ENCODE measurements around the gene LHFPL2.

LHFPL2 gene

DNA sequence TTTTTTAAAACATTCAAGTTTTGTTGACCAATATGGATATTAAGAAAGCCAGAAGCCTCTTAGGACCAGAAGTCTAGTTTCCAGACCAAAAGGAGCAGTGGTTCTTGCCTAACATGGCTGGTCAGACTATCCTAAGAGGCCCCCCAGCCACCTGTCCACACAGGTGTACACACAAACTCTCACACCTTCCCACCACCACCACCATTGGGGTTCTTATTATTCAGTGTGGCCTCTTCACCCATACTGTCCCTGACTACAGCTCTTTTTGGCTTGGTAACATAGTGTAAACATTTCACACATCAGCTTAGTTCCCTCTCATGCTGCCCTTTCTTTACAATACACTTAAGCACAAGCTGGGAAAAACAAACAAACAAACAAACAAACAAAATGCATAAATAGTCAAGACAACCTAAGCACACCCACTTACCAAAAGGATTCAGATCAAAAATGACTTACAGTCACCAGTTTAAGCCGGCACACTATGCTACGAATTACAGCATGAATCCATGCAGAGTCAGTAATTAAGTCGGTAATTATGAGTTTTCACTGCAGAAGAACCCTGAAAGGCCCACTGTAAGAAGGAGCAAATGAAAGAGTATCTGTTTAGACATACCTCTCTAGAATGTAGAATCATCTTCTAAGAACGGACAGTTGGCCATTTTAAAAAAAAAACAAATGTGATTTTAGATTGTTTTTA, 9.5 kb downstream of the LHFPL2 start:
- H3K27ac ChIP-seq, result no peak overlapping the region
- H3K36me3 ChIP-seq, result no peaks in the 10 kb centered on the region
- no peaks in the 10 kb centered on the region for H3K9me3 ChIP-seq
- no peaks in the 10 kb centered on the region for H3K4me1 ChIP-seq (ENCODE audit: control insufficient read depth in 1 of 2, insufficient read depth in 1 of 2, low read depth in 1 of 2, low read length in 1 of 2)
- peaks cover 4% of the 10 kb centered on the region for H3K27me3 ChIP-seq
- no peak overlapping the region for H3K4me3 ChIP-seq (ENCODE audit: low read depth in 1 of 2, low read length in 1 of 2)
- TF ChIP-seq, protein P1, sequence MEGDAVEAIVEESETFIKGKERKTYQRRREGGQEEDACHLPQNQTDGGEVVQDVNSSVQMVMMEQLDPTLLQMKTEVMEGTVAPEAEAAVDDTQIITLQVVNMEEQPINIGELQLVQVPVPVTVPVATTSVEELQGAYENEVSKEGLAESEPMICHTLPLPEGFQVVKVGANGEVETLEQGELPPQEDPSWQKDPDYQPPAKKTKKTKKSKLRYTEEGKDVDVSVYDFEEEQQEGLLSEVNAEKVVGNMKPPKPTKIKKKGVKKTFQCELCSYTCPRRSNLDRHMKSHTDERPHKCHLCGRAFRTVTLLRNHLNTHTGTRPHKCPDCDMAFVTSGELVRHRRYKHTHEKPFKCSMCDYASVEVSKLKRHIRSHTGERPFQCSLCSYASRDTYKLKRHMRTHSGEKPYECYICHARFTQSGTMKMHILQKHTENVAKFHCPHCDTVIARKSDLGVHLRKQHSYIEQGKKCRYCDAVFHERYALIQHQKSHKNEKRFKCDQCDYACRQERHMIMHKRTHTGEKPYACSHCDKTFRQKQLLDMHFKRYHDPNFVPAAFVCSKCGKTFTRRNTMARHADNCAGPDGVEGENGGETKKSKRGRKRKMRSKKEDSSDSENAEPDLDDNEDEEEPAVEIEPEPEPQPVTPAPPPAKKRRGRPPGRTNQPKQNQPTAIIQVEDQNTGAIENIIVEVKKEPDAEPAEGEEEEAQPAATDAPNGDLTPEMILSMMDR (IDR thresholded peaks at IDR 0.05), result no peak

DNA sequence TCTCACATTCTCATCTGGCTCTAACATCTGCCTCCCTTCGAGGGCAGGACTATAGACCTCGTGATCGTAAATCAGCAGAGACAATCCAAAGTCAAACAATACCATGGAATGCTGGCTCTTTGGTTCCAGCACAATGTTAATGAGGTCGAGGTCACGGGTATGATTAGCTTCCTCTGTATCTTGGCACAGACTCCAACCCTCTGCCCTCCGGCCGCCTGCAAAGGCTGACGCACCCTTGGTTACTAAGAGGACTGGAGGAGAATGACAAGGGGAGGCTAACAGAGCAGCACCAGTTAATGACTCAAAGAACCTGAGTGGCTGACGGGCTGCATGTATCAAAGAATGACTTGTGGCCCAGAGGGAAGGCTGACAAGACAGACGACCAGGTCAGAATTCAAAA, 10.1 kb downstream of the LHFPL2 start:
- H3K36me3 ChIP-seq, result no peaks in the 10 kb centered on the region
- no peaks in the 10 kb centered on the region for H3K27me3 ChIP-seq
- TF ChIP-seq, protein P1 (IDR thresholded peaks at IDR 0.05), result no peak
- H3K9me3 ChIP-seq, result no peaks in the 10 kb centered on the region
- no peak overlapping the region for H3K27ac ChIP-seq
- no peak overlapping the region for H3K4me3 ChIP-seq (ENCODE audit: low read depth in 1 of 2, low read length in 1 of 2)
- H3K4me1 ChIP-seq (ENCODE audit: control insufficient read depth in 1 of 2, insufficient read depth in 1 of 2, low read depth in 1 of 2, low read length in 1 of 2), result no peaks in the 10 kb centered on the region

DNA sequence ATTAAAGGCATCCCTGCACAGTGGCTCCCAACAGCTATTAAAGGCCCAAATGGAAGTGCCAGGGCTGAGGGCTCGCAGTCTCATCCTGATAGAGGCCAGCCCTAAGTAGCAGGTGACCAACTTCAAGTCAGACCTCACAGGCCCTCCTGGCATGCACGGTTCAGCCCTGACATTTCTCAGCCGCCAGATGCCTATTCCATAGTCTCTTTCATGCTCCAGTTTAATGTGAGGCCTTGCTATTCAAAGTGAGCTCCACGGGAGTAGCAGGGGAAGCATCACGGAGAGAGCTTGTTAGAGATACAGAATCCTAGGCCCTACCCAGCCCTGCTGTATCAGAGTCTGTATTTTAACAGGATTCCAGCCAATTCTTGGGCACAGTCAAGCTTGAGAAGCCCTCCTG, 11.1 kb downstream of the LHFPL2 start:
- no peaks in the 10 kb centered on the region for H3K4me1 ChIP-seq (ENCODE audit: control insufficient read depth in 1 of 2, insufficient read depth in 1 of 2, low read depth in 1 of 2, low read length in 1 of 2)
- TF ChIP-seq, protein P1 (IDR thresholded peaks at IDR 0.05), result no peak
- H3K27me3 ChIP-seq, result no peaks in the 10 kb centered on the region
- H3K4me3 ChIP-seq (ENCODE audit: low read depth in 1 of 2, low read length in 1 of 2), result no peak overlapping the region
- H3K9me3 ChIP-seq, result no peaks in the 10 kb centered on the region
- no peak overlapping the region for H3K27ac ChIP-seq
- no peaks in the 10 kb centered on the region for H3K36me3 ChIP-seq

DNA sequence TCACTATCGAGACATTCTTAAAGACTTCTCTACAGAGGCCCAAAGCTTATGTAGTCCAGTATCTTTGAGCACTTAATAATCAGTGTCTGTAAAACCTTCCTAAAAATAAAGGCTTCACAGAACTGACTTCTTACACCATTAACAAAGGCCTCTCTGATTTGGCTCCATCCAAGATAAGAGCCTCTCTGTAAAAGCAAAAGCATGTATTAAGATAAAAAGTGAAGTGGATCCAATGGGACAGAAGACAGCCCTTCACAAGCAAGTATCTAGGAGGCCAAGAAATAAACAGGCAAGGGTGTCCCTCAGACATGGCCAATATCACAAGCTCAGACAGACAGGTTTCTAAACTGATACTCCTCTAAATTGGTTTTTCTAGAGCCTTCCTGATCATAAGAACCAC, 11.9 kb downstream of the LHFPL2 start:
- TF ChIP-seq, protein P1 (IDR thresholded peaks at IDR 0.05), result no peak

DNA sequence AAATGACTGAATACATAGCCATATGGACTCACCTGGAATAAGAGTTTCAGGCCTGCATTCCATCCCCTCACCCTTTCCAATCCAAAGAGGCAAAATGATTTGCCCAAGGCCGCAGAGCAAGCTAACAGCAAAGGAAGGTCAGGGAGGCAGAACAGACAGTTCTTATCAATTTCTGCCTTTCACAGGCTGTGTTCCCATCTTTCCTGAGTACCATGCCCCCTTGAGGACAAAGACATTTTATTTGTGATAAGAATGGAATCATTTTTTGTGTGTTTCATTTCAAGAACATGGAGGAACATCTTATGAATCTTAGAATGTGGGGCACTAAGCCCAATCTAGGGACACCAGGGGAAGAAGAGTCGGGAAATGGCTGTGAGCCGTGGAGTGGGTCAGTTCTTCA, 13.9 kb downstream of the LHFPL2 start:
- Histone ChIP-seq H3K4me1 (ENCODE audit: control insufficient read depth in 1 of 2, insufficient read depth in 1 of 2, low read depth in 1 of 2, low read length in 1 of 2) (no peaks in the 10 kb centered on the region), H3K27ac (no peak overlapping the region), H3K36me3 (no peaks in the 10 kb centered on the region), H3K9me3 (no peaks in the 10 kb centered on the region), H3K4me3 (ENCODE audit: low read depth in 1 of 2, low read length in 1 of 2) (no peak overlapping the region), H3K27me3 (no peaks in the 10 kb centered on the region)
- TF ChIP-seq, protein P1 (IDR thresholded peaks at IDR 0.05), result no peak

More for the DNA sequence above, 11.9 kb downstream of the LHFPL2 start:
- no peak overlapping the region for H3K27ac ChIP-seq
- H3K9me3 ChIP-seq, result no peaks in the 10 kb centered on the region
- no peaks in the 10 kb centered on the region for H3K36me3 ChIP-seq
- H3K27me3 ChIP-seq, result no peaks in the 10 kb centered on the region
- H3K4me1 ChIP-seq (ENCODE audit: control insufficient read depth in 1 of 2, insufficient read depth in 1 of 2, low read depth in 1 of 2, low read length in 1 of 2), result no peaks in the 10 kb centered on the region
- H3K4me3 ChIP-seq (ENCODE audit: low read depth in 1 of 2, low read length in 1 of 2), result no peak overlapping the region
